Measurements from ENCODE around the gene C1orf198.

The C1orf198 gene

GRCh38 chr1:230836793-230837192 lies 31.5 kb downstream of the C1orf198 start:
- no peak overlapping the region for H3K4me3 ChIP-seq (replicated peaks; ENCODE audit: low read depth, low read length)
- no peak for TF ChIP-seq CTCF (IDR thresholded peaks at IDR 0.05; ENCODE audit: low read depth, low read length, missing control alignments)
- no peak for DNase-seq (ENCODE audit: extremely low read depth, low read depth)

- no peak overlapping the region for H3K4me3 ChIP-seq (replicated peaks; ENCODE audit: low read depth, low read length)
- no peak for TF ChIP-seq CTCF (IDR thresholded peaks at IDR 0.05; ENCODE audit: low read depth, low read length, missing control alignments)
- no peak for DNase-seq (ENCODE audit: extremely low read depth, low read depth)
These were observed 32.0 kb downstream of the C1orf198 start for GRCh38 chr1:230836347-230836746.

GRCh38 chr1:230834292-230834691 lies 34.0 kb downstream of the C1orf198 start:
- H3K4me3 ChIP-seq (replicated peaks; ENCODE audit: low read depth, low read length) = no peak overlapping the region
- DNase-seq (ENCODE audit: extremely low read depth, low read depth) = no peak
- TF ChIP-seq CTCF (IDR thresholded peaks at IDR 0.05; ENCODE audit: low read depth, low read length, missing control alignments) = no peak

GRCh38 chr1:230833511-230833910 lies 34.8 kb downstream of the C1orf198 start:
- no peak for TF ChIP-seq CTCF (IDR thresholded peaks at IDR 0.05; ENCODE audit: low read depth, low read length, missing control alignments)
- H3K4me3 ChIP-seq (replicated peaks; ENCODE audit: low read depth, low read length) = no peak overlapping the region
- no peak for DNase-seq (ENCODE audit: extremely low read depth, low read depth)

GRCh38 chr1:230832476-230832875 lies 35.8 kb downstream of the C1orf198 start:
- TF ChIP-seq CTCF (IDR thresholded peaks at IDR 0.05; ENCODE audit: low read depth, low read length, missing control alignments) = no peak
- no peak for DNase-seq (ENCODE audit: extremely low read depth, low read depth)
- no peak overlapping the region for H3K4me3 ChIP-seq (replicated peaks; ENCODE audit: low read depth, low read length)

GRCh38 chr1:230831771-230832170 lies 36.5 kb downstream of the C1orf198 start:
- TF ChIP-seq CTCF (IDR thresholded peaks at IDR 0.05; ENCODE audit: low read depth, low read length, missing control alignments) = no peak
- H3K4me3 ChIP-seq (replicated peaks; ENCODE audit: low read depth, low read length) = no peak overlapping the region
- DNase-seq (ENCODE audit: extremely low read depth, low read depth) = no peak

GRCh38 chr1:230828421-230828820 lies 39.9 kb downstream of the C1orf198 start:
- DNase-seq (ENCODE audit: extremely low read depth, low read depth) = no peak
- TF ChIP-seq CTCF (IDR thresholded peaks at IDR 0.05; ENCODE audit: low read depth, low read length, missing control alignments) = no peak
- no peak overlapping the region for H3K4me3 ChIP-seq (replicated peaks; ENCODE audit: low read depth, low read length)
